SU-DHL-6 (cell line): Measurements from ENCODE around the gene IKZF2.

ENCODE experiments used
- H2AFZ ChIP-seq: fragments of 200-600 bp; sonication (generic); 2 replicates; pipeline ENCODE4 v1.6.1; 2014; ENCODE audit warnings: low read depth, mild to moderate bottlenecking, moderate library complexity, mixed read lengths, antibody characterized with exemption, low read length; ENCODE audit not compliant: severe bottlenecking
- H3F3A ChIP-seq: fragments of 200-600 bp; shearing (Covaris generic); 2 replicates; pipeline ENCODE4 v1.6.0; 2016; ENCODE audit warnings: antibody characterized with exemption, mild to moderate bottlenecking; ENCODE audit not compliant: insufficient read depth
- H3K27ac ChIP-seq: fragments of 200-600 bp; sonication (generic); 2 replicates; pipeline ENCODE4 v1.5.1; 2016; ENCODE audit warnings: low read depth, mild to moderate bottlenecking, low read length, moderate library complexity, mixed read lengths
- H3K27me3 ChIP-seq: fragments of 200-600 bp; sonication (generic), shearing (Covaris generic); 2 replicates; pipeline ENCODE4 v1.6.0; 2014; ENCODE audit warnings: mild to moderate bottlenecking, low read length
- H3K36me3 ChIP-seq: fragments of 200-600 bp; sonication (generic); 2 replicates; pipeline ENCODE4 v1.6.1; 2014; ENCODE audit warnings: mild to moderate bottlenecking, low read length, mixed read lengths
- H3K4me2 ChIP-seq: fragments of 300-600, 200-600 bp; shearing (Covaris generic), sonication (generic); 2 replicates; pipeline ENCODE4 v1.6.0; 2014; ENCODE audit warnings: low read length, low read depth, mild to moderate bottlenecking; ENCODE audit not compliant: poor library complexity, severe bottlenecking
- H3K4me3 ChIP-seq: fragments of 200-600 bp; sonication (generic); 2 replicates; pipeline ENCODE4 v1.5.1; 2014; ENCODE audit warnings: antibody characterized with exemption, low read length, mild to moderate bottlenecking, mixed read lengths; ENCODE audit not compliant: insufficient read depth, poor library complexity, severe bottlenecking
- H3K79me2 ChIP-seq: fragments of 200-600 bp; sonication (generic); 2 replicates; pipeline ENCODE4 v1.6.1; 2014; ENCODE audit warnings: mild to moderate bottlenecking, low read length, moderate library complexity; ENCODE audit not compliant: insufficient read depth
- H3K9ac ChIP-seq: fragments of 200-600 bp; sonication (generic); 2 replicates; pipeline ENCODE4 v1.7.0; 2014; ENCODE audit warnings: mild to moderate bottlenecking, low read length
- H3K9me2 ChIP-seq: fragments of 200-600 bp; sonication (generic); replicated peaks from 2 replicates; pipeline ENCODE4 v1.6.1; 2014; ENCODE audit warnings: low read length; ENCODE audit not compliant: insufficient read depth
- H3K9me3 ChIP-seq: fragments of 200-600 bp; sonication (generic); 2 replicates; pipeline ENCODE4 v1.6.1; 2014; ENCODE audit warnings: low read length, mixed read lengths; ENCODE audit not compliant: insufficient read depth
- H4K20me1 ChIP-seq: fragments of 200-600 bp; sonication (generic); 2 replicates; pipeline ENCODE4 v1.6.1; 2014; ENCODE audit warnings: low read depth, mild to moderate bottlenecking, antibody characterized with exemption, low read length, moderate library complexity, mixed read lengths
- CTCF ChIP-seq: fragments of 200-600 bp; sonication (generic); IDR thresholded peaks from one replicate; pipeline ENCODE4 v1.5.1; 2017; ENCODE audit warnings: antibody characterized with exemption, mild to moderate bottlenecking, low read length, moderate library complexity; ENCODE audit not compliant: insufficient read depth, poor library complexity, severe bottlenecking
- EZH2phosphoT487 ChIP-seq: fragments of 200-600 bp; sonication (generic), shearing (Covaris generic); conservative IDR thresholded peaks from 2 replicates; pipeline ENCODE4 v1.6.1; 2018; ENCODE audit warnings: mild to moderate bottlenecking, antibody characterized with exemption, low read length, moderate library complexity, mixed read lengths

Gene IKZF2

GRCh38 chr2:213122725-213123124, 28.7 kb downstream of the IKZF2 start:
- Histone ChIP-seq H3K79me2 (peaks cover 98% of the 10 kb centered on the region), H3K9me3 (no peaks in the 10 kb centered on the region), H3K36me3 (peaks cover 3% of the 10 kb centered on the region; the same call in 1 of the 2 replicates), H2AFZ (no peak overlapping the region), H3K4me2 (no peak overlapping the region), H3F3A (peaks cover 3% of the 10 kb centered on the region; the same call in 1 of the 2 replicates), H3K9ac (no peak overlapping the region), H3K9me2 (no peaks in the 10 kb centered on the region), H3K27me3 (no peaks in the 10 kb centered on the region), H3K4me3 (no peak overlapping the region), H3K27ac (no peak overlapping the region), H4K20me1 (peaks cover 2% of the 10 kb centered on the region; the same call in 1 of the 2 replicates)
- TF ChIP-seq CTCF (no peak), EZH2phosphoT487 (no peak)

DNA sequence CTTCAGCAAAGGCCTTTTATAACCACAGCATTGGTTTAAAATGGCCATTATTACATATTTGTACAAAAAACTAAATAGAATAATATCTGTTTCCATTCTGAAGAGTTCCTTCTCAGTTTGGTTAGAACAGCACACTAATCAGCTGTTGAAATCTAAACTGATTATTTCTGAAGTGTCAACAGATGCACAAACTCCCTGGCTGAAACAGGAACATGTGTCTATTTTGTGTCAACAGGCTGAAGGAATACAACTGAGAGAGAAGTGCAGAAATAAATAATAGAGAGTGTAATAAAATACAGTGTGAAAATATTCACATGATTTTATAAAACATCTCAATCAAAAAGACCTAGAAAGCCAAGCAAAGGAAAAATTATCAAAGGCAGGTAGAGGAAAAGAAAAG, 29.7 kb downstream of the IKZF2 start:
- H2AFZ ChIP-seq: no peak overlapping the region
- no peaks in the 10 kb centered on the region for H3K27me3 ChIP-seq
- H4K20me1 ChIP-seq: peaks cover 2% of the 10 kb centered on the region; the same call in 1 of the 2 replicates
- no peak overlapping the region for H3K4me3 ChIP-seq
- H3K9me2 ChIP-seq: no peaks in the 10 kb centered on the region
- no peak overlapping the region for H3K27ac ChIP-seq
- H3K9me3 ChIP-seq: no peaks in the 10 kb centered on the region
- H3K79me2 ChIP-seq: peaks cover 98% of the 10 kb centered on the region
- no peak for TF ChIP-seq CTCF
- TF ChIP-seq EZH2phosphoT487: no peak
- H3K9ac ChIP-seq: no peak overlapping the region
- H3F3A ChIP-seq: peaks cover 7% of the 10 kb centered on the region; the same call in 1 of the 2 replicates
- no peak overlapping the region for H3K4me2 ChIP-seq
- H3K36me3 ChIP-seq: peaks cover 3% of the 10 kb centered on the region; the same call in 1 of the 2 replicates

- H3K9me2 ChIP-seq: no peaks in the 10 kb centered on the region
- peak overlapping the region; percentile 48 for H3K4me2 ChIP-seq
- H3K9ac ChIP-seq: peak overlapping the region; percentile 22; the same call in 1 of the 2 replicates
- H3F3A ChIP-seq: peaks cover 15% of the 10 kb centered on the region; the same call in 1 of the 2 replicates
- peaks cover 97% of the 10 kb centered on the region for H3K79me2 ChIP-seq
- no peaks in the 10 kb centered on the region for H3K27me3 ChIP-seq
- no peak for TF ChIP-seq CTCF
- TF ChIP-seq EZH2phosphoT487: no peak
- H3K9me3 ChIP-seq: no peaks in the 10 kb centered on the region
- H4K20me1 ChIP-seq: peaks cover 4% of the 10 kb centered on the region; the same call in 1 of the 2 replicates
- H3K4me3 ChIP-seq: no peak overlapping the region
- H2AFZ ChIP-seq: no peak overlapping the region
- peak overlapping the region; percentile 47; the same call in 1 of the 2 replicates for H3K27ac ChIP-seq
- H3K36me3 ChIP-seq: no peaks in the 10 kb centered on the region
These were observed 32.2 kb downstream of the IKZF2 start for GRCh38 chr2:213119061-213119809.
